Measurements from ENCODE around the gene RPGR.

The RPGR gene

DNA sequence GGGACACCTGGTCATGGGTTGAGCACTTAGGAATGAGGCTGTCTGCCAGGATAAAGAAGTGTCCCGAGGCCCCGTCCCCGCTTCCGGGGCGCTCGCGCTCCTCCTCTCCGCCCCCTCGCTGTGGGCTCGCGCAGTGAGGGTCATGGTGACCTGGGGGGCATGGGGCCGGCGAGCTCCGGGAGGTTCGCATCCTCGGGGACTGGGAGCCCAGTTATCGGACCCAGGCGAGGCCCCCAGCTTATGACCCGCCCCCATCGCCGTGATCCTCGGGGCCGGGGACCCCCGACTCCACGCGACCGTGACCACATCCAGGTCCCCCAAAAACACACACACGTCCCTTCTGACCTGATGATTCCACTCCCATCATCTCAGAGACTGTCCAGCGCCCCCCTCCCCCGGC, 71.3 kb downstream of the RPGR start:
- DNase-seq: no peak

GRCh38 chrX:38249965-38250364, 77.3 kb downstream of the RPGR start:
- no peak for DNase-seq

- no peak for DNase-seq
Measured at GRCh38 chrX:38247051-38247450, 80.3 kb downstream of the RPGR start.

DNA sequence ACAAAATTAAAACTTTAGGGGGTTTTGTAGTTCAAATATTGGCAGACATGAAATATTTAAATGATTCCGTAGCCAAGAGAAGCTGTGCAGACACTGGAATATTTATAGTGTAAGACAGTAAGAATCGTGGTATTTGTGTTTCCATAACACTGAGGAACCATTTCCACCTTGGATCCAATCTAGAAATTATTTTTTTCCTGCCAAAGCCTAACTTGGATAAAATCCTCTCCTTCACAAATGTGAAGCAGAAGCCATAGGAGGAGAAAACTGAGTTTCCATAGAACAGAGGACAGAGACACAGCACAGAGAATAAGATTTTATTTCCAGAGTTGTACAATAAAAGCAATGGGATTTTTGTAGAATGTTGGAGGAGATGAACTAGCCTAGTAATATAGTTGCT, 86.8 kb downstream of the RPGR start:
- no peak for DNase-seq

DNA sequence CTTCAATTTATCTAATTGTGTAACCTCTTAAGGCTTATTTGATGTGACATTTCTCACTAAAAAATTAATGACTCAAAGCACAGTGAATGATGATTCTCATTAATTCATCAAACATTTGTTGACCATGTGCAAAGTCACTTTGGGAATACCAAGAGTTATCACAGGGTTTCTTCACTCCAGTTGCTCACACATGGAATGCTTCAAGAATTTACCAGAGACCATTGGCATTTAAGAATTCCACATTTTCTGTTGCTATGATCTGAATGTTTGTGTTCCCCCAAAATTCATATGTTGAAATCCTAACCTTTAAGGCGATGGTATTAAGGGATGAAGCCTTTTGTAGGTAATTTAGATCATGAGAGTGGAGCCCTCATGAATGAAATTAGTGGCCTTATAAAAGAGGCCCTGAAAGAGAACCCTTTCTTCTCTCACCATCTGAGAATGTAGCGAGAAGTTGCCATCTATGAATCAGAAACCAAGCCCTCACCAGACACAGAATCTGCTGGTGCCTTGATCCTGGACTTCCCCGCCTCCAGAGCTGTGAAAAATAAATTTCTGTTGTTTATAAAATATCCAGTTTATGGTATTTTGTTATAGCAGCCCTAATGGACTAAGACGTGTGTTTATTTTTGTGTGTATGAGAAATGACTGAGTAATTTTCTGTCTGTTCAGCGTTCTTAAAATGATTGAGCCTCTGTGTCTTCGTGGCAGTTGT, 90.3 kb downstream of the RPGR start:
- no peak for DNase-seq

- DNase-seq: no peak
Measured at GRCh38 chrX:38233891-38234667, 93.2 kb downstream of the RPGR start.

- DNase-seq: no peak
Measured at GRCh38 chrX:38232079-38232686, 95.1 kb downstream of the RPGR start.

- no peak for DNase-seq
Measured at GRCh38 chrX:38225093-38225492, 102.2 kb downstream of the RPGR start.

DNA sequence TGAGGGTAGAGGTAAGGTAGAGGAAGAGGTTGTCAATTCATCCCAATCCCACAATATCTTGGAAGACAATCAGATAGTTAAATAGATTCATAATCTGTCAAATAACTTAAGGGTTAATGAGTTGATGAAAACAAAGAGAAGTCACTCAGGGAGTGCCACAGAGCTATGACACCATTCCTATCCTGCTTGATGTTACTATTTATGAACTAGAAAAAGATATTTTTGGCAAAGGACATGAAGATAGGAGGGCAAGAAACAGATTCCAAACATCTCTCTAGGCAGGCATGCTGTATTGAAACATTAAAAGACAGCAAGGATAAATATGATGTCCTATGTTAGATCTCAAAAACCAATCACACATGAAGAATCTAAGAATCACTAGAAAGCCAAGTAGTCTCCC, 103.1 kb downstream of the RPGR start:
- DNase-seq: no peak

- DNase-seq: no peak
Measured at GRCh38 chrX:38221391-38221929, 105.8 kb downstream of the RPGR start.

DNA sequence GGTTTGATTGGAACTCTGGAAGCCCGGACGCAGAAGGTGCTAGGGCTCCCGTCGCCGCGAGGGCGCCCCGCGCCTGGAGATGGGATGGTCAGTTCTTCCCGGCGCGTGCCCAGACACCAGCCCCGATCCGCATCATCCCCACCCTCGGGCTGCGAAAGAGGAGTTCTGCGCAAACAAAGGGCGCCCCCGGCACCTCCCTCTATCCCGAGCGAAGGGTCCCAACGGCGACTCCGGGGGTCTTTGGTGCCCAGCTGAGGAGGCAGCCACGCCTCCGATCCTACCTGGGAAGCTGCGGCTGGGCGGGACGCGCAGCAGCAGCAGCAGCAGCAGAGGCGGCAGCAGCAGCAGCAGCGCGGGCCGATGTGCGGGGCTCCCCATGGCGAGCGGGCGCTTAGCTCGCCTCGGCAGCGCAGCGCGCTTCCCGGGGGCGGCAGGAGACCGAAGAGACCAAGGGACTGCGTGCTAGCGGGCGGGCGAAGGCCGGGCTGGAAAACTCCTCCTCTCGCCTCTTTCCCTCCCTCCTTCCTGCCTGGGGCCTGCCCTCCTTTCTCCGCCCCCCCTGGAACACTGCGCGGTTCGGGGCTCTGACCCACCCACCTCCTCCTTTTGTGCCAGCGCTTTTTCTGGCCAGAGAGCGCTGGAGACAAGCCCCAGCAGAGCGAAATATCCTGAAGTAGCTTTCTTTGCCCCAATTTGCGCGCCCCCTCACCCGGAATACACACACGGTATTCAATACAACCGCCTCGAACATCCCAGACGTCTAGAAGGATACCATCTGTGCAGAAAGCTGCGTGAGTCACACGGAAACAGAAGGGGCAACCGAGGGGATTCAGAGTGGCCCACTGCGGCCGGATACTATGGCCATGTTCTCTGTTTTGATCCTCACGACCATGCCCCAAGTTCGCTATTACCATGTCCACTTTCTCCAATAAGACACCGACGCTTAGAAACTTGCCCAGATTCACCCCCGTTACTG, 106.6 kb downstream of the RPGR start, which contains the start of gene SRPX:
Gene SRPX, minus strand, starts transcription at position 457 of the 976 bp plus-strand sequence. Its CDS starts 79 bp downstream, at position 378.
- DNase-seq: peak; percentile 1 to 7

- DNase-seq: peak in 1 of 2 experiments; percentile 1
Measured at GRCh38 chrX:38220024-38220414, 107.3 kb downstream of the RPGR start.

All from NCI-H2081 (cell line).